CD4-positive, alpha-beta T cell (primary cell): ENCODE measurements around the gene VEPH1. TPM values are rescaled to one million over a fixed set of nuclear protein-coding genes. Genes with fewer than 3 reads are reported as not detected.

ENCODE experiments used
- ATAC-seq: fragments of 200-7000 bp; cut with Tn5 transposase; one replicate; pipeline ENCODE4 v1.10.0; 2022; ENCODE audit warnings: mild to moderate bottlenecking; ENCODE audit not compliant: poor library complexity
- CTCF ChIA-PET: fragments of 350-600 bp; sonication (Branson Sonifier 250); formaldehyde crosslinking; loops from one replicate; lab custom pipeline; 2021; ENCODE audit warnings: antibody characterized with exemption, inconsistent platforms; lab: Charles Lee
- POLR2A ChIA-PET: fragments of 350-600 bp; sonication (Branson Sonifier 250); formaldehyde crosslinking; loops from one replicate; lab custom pipeline; 2021; ENCODE audit warnings: antibody characterized with exemption, inconsistent platforms; lab: Charles Lee
- DNase-seq, 14 experiments: peaks; one replicate each; pipeline ENCODE4 v3.0.0-alpha.2; 2013 to 2020; ENCODE audit warnings: mixed read lengths in 2 of 14
- H3K27ac ChIP-seq, 2 donors: one replicate each; pipeline versions ENCODE4 v1.5.1 to v1.7.0; 2013; ENCODE audit warnings: low read length in 2 of 2, low read depth in 1 of 2, mild to moderate bottlenecking in 1 of 2
- H3K27me3 ChIP-seq, 2 experiments: 1 replicate in 1 of 2; 2 replicates in 1 of 2; pipeline versions ENCODE4 v1.6.1 to v1.7.0; 2013; ENCODE audit warnings: low read length in 2 of 2, control low read depth in 1 of 2, mild to moderate bottlenecking in 1 of 2, moderate library complexity in 1 of 2; ENCODE audit not compliant: insufficient read depth in 2 of 2, control insufficient read depth in 1 of 2
- H3K36me3 ChIP-seq: one replicate; pipeline ENCODE4 v1.6.1; 2013; ENCODE audit warnings: low read length, control low read depth; ENCODE audit not compliant: insufficient read depth
- H3K4me1 ChIP-seq: one replicate; pipeline ENCODE4 v1.6.1; 2013; ENCODE audit warnings: low read length, control low read depth; ENCODE audit not compliant: insufficient read depth
- H3K4me3 ChIP-seq: one replicate; pipeline ENCODE4 v1.5.1; 2013; ENCODE audit warnings: mild to moderate bottlenecking, low read length, moderate library complexity
- H3K9me3 ChIP-seq, 2 experiments: 1 replicate in 1 of 2; 2 replicates in 1 of 2; pipeline versions ENCODE4 v1.6.1 to v1.7.0; 2013; ENCODE audit warnings: low read length in 2 of 2, mild to moderate bottlenecking in 2 of 2, control low read depth in 1 of 2, moderate library complexity in 1 of 2; ENCODE audit not compliant: control insufficient read depth in 1 of 2, insufficient read depth in 1 of 2
- H3K27ac Mint-ChIP-seq: one replicate; pipeline ENCODE4 v1.8.0; 2020; ENCODE audit warnings: mixed read lengths
- H3K27me3 Mint-ChIP-seq: one replicate; pipeline ENCODE4 v1.8.0; 2021; ENCODE audit warnings: mixed read lengths
- H3K36me3 Mint-ChIP-seq: one replicate; pipeline ENCODE4 v1.8.0; 2021; ENCODE audit warnings: low read depth, mixed read lengths
- H3K4me1 Mint-ChIP-seq: one replicate; pipeline ENCODE4 v1.8.0; 2021; ENCODE audit warnings: low read depth, mixed read lengths
- H3K4me3 Mint-ChIP-seq: one replicate; pipeline ENCODE4 v1.8.0; 2020; ENCODE audit warnings: mild to moderate bottlenecking, mixed read lengths
- H3K9me3 Mint-ChIP-seq: one replicate; pipeline ENCODE4 v1.8.0; 2020; ENCODE audit warnings: mixed read lengths
- intact Hi-C, 2 experiments: fragments of 100-400 bp; cut with DNase I in 1 of 2; cut with micrococcal nuclease in 1 of 2; formaldehyde crosslinking; loops; one replicate each; pipeline versions ENCODE4 v1.15.1 to v1.9.0; 2023 to 2025; cut with DNase I, micrococcal nuclease
- total RNA-seq, 174 experiments: library from RNA in 2 of 174; stranded (reverse) in 2 of 174; gene quantifications; one replicate each; pipeline ENCODE4 v1.2.3 and lab custom pipeline; 2021 to 2026
- TF ChIP-seq, protein P1 (sequence below): fragments of 200-600 bp; IDR thresholded peaks from one replicate; pipeline ENCODE4 v1.8.0; 2022; ENCODE audit warnings: antibody characterized with exemption, mild to moderate bottlenecking

Gene VEPH1
- total RNA-seq, 2 experiments from 2014 or later, result not detected

GRCh38 chr3:157491136-157491535 lies 12.1 kb downstream of the VEPH1 start:
- Mint-ChIP-seq H3K27me3 (peaks cover 16% of the 10 kb centered on the region), H3K4me3 (no peak overlapping the region), H3K36me3 (no peaks in the 10 kb centered on the region), H3K4me1 (no peaks in the 10 kb centered on the region), H3K9me3 (no peaks in the 10 kb centered on the region), H3K27ac (no peak overlapping the region)
- ChIA-PET POLR2A (no interaction called here), CTCF (no interaction called here)
- intact Hi-C loops, result no loop called here
- no peaks in the 10 kb centered on the region for H3K9me3 ChIP-seq
- ATAC-seq (no peak), DNase-seq (no peak)
- no peaks in the 10 kb centered on the region for H3K36me3 ChIP-seq
- no peak overlapping the region for H3K4me3 ChIP-seq
- H3K4me1 ChIP-seq, result no peaks in the 10 kb centered on the region
- no peaks in the 10 kb centered on the region for H3K27me3 ChIP-seq
- no peak overlapping the region for H3K27ac ChIP-seq
- TF ChIP-seq, protein P1, sequence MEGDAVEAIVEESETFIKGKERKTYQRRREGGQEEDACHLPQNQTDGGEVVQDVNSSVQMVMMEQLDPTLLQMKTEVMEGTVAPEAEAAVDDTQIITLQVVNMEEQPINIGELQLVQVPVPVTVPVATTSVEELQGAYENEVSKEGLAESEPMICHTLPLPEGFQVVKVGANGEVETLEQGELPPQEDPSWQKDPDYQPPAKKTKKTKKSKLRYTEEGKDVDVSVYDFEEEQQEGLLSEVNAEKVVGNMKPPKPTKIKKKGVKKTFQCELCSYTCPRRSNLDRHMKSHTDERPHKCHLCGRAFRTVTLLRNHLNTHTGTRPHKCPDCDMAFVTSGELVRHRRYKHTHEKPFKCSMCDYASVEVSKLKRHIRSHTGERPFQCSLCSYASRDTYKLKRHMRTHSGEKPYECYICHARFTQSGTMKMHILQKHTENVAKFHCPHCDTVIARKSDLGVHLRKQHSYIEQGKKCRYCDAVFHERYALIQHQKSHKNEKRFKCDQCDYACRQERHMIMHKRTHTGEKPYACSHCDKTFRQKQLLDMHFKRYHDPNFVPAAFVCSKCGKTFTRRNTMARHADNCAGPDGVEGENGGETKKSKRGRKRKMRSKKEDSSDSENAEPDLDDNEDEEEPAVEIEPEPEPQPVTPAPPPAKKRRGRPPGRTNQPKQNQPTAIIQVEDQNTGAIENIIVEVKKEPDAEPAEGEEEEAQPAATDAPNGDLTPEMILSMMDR, result no peak

- Histone ChIP-seq H3K9me3 (no peaks in the 10 kb centered on the region), H3K27ac (no peak overlapping the region), H3K36me3 (no peaks in the 10 kb centered on the region), H3K4me1 (no peaks in the 10 kb centered on the region), H3K27me3 (no peaks in the 10 kb centered on the region), H3K4me3 (no peak overlapping the region)
- intact Hi-C loops, result no loop called here
- Mint-ChIP-seq H3K27ac (no peak overlapping the region), H3K36me3 (no peaks in the 10 kb centered on the region), H3K4me1 (no peaks in the 10 kb centered on the region), H3K27me3 (peaks cover 10% of the 10 kb centered on the region), H3K4me3 (no peak overlapping the region), H3K9me3 (no peaks in the 10 kb centered on the region)
- TF ChIP-seq, protein P1, result no peak
- DNase-seq (no peak), ATAC-seq (no peak)
- CTCF ChIA-PET, result no interaction called here
- POLR2A ChIA-PET, result no interaction called here
These were observed 15.1 kb downstream of the VEPH1 start for GRCh38 chr3:157488144-157488543.

- H3K27ac Mint-ChIP-seq, result no peak overlapping the region
- DNase-seq (no peak), ATAC-seq (no peak)
- intact Hi-C loops, result no loop called here
- H3K4me1 Mint-ChIP-seq, result no peaks in the 10 kb centered on the region
- H3K4me3 Mint-ChIP-seq, result no peak overlapping the region
- Histone ChIP-seq H3K4me3 (no peak overlapping the region), H3K36me3 (no peaks in the 10 kb centered on the region), H3K27me3 (no peaks in the 10 kb centered on the region), H3K4me1 (no peaks in the 10 kb centered on the region), H3K9me3 (no peaks in the 10 kb centered on the region), H3K27ac (no peak overlapping the region)
- ChIA-PET POLR2A (no interaction called here), CTCF (no interaction called here)
- peaks cover 18% of the 10 kb centered on the region for H3K27me3 Mint-ChIP-seq
- H3K36me3 Mint-ChIP-seq, result no peaks in the 10 kb centered on the region
- TF ChIP-seq, protein P1, result no peak
- H3K9me3 Mint-ChIP-seq, result peaks cover 3% of the 10 kb centered on the region
These were observed 15.9 kb downstream of the VEPH1 start for GRCh38 chr3:157487339-157487738.
